GM19372 (cell line): Measurements from ENCODE around the gene RAB40C.

Source experiments
- ATAC-seq: cut with Tn5 transposase; IDR thresholded peaks from one replicate; pipeline ENCODE4 v1.9.1; 2021; ENCODE audit warnings: mild to moderate bottlenecking, low read depth, moderate library complexity; ENCODE audit not compliant: unreplicated experiment

The RAB40C gene

DNA sequence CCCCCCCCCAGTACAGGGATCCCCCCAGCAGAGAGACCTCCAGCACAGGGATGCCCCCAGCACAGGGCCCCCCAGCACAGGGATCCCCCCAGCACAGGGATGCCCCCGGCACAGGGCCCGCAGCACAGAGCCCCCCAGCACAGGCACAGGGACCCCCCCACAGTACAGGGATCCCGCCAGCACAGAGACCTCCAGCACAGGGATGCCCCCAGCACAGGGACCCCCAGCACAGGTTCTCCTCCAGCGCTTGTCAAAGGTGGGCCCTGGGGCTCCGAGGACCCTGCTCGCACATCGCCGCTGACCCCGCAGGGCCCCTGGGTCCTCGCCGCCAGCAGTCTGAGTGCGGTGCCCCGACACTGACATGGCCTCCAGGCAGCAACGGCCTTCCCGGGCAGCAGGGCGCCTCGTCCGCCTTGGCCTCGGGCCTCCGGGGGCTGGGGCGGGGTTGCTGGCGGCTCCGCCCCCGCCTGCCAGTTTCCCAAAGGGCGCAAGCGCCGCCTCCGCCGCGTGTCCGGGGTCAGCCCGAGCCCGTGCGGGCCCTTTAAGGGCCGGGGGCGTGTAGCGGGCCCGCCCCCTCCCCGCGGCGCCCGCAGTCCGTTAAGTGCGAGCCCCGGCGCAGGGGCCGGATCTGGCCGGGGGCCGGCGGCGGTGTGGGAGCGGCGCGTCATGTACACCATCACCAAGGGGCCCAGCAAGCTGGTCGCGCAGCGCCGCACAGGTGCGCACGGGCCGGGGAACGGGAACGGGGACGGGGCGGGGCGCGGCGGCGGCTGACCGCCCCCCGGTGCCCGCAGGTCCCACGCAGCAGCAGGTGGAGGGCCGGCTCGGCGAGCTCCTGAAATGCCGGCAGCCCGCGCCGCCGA, 51.7 kb downstream of the RAB40C start, which contains the start of gene MCRIP2:
Gene MCRIP2 (plus strand): TSS at position 503 of the 863 bp plus-strand sequence. CDS start 164 bp downstream, at position 667.
- peak; percentile 54 for ATAC-seq

DNA sequence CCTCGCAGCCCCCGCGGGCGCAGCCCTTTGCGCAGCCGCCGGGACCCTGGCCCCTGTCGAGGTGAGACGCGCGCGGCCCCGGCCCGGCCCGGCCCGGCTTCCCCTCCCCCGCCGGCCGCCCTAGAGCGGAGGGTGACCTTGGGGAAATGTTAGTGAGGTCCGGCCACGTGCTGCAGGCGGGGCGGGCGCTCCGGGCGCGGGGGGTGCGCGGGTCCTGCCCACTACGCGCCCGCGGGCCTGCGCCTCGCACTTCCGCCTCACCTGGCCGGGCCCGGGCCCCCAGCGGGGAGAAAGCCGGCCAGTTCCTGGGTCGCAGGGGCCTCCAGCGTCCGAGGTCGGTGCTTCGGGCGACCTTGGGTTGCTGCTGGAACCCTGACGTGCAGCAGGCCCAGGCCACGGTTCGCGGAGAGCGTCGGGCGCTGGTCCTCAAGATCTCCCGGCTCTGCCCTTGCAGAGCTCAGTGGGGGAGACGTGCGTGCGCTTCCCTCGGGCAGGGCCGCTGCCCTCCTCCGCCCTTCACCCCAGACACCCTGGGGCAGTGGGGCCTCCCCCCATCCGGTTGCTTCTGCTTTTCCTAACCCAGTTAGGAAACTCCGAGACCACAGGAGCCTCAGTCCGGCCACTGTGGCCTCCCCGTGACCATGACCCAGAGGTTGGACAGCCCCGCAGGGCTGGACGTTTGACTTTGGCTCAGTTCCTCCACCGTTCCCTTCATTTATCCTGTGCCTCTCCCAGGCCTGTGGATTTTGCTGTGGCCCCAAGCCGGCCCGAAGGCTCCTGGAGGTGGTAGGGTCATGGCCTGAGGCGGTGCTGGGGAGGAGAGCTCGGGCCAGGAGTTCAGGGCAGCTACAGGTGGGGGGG, 52.6 kb downstream of the RAB40C start:
- peak; percentile 49 for ATAC-seq

GRCh38 chr16:643050-643368, 53.1 kb downstream of the RAB40C start:
- ATAC-seq = no peak

DNA sequence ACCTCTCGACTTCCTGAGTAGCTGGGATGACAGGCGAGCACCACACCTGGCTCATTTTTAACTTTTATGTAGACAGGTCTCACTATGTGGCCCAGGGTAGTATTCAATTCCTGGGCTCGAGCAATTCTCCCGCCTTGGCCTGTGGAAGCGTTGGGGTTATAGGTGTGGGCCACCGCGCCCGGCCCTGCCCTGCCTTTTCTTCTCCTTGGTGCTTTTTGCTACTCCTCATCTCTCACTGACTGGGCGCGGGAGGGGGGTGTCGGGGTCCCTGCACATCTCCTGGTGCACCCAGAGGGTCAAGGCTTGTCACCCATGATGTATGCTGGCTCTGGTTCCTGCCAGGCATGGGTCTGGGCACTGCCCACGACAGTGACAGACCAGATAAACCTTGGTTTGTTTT, 54.7 kb downstream of the RAB40C start:
- no peak for ATAC-seq

DNA sequence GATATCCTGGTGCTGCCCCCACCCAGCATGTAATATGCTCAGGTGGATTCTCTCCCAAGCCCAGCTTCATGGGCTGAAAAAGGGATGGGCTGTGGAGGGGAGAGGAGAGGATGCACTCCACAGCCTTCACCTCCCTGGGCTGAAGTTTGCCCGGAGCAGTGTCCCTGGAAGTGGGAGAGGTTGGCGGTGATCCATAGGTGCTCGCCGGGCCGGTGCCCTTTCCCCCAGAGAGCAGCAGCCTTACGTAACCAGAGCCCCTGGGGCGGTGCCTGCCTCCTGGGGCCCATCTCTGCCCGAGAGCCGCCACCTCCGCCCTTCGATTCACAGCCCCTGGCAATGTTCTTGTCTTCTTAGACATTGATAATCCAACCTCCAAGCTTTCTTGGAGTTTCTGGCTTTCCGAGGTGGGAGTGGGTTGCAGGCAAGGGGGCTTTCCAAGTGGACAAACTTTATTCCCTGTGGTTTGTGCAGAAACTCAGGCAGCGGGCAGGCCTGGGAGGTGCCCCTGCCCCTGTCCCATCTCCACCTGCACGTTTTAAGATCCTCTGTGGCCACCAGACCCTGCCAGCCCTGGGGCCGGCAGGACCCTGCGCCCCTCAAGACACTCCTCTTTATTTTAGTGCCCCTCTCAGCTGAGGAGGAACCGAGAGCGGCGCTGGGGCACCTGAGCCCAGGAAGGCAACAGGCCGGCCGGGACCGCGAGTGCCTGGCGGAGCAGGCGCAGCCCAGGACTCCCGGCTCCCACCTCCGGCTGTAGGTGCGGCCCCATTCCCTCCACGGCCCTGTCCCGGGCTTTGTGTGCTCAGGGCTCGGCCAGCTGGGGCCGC, 56.2 kb downstream of the RAB40C start:
- no peak for ATAC-seq

DNA sequence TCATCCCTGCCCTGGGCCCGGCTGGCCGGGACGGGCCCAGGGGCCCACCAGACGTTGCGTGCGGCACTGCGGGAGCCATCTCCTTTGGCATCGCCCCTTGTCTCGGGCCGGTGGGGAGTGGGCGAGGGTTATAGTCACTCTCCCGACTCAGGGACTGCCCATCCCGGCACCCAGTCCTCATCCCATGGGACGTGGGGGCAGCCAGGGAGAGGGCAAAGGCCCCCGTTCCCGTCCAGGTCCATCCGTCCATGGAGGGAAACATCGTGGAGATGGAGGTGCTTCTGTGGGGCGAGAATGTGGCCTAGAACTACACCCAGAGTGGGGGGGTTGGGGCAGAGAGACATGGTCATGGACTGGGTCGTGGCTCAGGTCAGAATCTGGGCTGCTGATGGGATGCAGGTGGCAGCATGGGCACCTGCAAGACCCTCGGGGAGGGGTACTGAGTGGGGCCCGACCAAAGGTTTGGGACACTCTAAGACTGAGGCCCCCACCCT, 56.9 kb downstream of the RAB40C start:
- no peak for ATAC-seq

DNA sequence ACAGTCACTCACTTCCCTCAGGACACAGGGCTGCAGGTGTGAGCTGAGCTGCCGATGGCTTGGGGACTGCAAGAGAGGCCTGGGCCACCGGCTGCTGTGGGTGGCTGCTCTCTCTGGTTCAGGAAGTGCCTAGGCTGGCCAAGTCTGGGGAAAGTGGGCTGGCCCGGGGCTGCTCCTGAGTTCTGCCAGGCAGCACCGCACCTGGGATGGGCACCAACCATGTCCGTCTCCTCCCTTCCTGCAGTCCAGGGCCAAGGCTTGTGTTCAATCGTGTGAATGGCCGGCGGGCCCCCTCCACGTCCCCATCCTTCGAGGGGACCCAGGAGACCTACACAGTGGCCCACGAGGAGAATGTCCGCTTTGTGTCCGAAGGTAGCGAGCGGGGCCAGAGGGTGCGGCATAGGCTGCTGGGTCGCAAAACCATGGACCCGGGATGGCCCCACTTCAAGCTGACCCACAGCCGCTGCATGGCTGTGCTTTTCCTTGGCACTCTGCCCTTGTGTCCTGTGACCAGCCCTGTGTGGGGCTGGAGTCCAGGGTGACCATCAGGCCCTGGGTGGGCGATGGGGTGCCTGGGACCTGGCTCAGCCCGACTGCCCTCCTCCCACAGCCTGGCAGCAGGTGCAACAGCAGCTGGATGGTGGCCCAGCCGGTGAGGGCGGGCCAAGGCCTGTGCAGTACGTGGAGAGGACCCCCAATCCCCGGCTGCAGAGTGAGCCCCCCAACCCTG, 57.5 kb downstream of the RAB40C start:
- ATAC-seq = no peak

GRCh38 chr16:648071-648780, 58.4 kb downstream of the RAB40C start:
- ATAC-seq = no peak

GRCh38 chr16:648781-649589, 59.1 kb downstream of the RAB40C start, which contains the start of gene WDR90:
Gene WDR90, plus strand, starts transcription at chr16:649365. Its CDS starts 52 bp downstream, at chr16:649417.
- peak; percentile 80 for ATAC-seq

DNA sequence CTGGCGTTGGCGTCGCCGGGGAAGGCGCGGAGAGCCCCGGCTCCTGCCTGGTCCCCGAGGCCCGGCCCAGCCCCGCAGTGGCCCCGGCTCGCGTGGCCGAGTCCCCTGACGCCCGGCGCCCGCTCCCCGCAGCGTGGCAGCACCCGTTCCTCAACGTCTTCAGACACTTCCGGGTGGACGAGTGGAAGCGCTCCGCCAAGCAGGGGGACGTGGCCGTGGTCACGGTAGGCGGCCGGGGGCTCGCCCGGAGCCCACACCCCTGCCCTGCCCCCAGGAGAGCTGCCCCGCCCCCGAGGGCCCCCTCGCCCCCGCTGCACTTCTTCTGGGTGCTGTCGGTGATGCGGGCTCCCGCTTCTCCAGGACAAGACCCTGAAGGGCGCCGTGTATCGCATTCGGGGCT, 59.8 kb downstream of the RAB40C start:
- ATAC-seq = peak; percentile 7

DNA sequence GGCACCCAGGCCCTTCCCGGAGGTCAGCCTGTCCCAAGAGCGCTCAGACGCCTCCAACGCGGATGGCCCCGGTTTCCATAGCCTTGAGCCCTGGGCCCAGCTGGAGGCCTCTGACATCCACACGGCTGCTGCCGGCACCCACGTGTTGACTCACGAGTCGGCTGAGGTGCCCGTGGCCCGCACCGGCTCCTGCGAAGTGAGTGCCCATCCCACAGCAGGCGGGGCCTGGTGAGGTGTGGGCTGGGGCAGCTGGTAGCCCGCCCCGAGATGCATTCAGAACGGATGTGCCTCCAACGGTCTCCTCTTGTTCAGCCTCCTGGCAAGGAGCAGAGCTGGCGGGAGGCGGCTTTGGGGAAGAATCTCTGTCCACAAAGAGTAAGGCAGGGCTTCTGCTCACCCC, 62.0 kb downstream of the RAB40C start:
- ATAC-seq = no peak

GRCh38 chr16:652454-653305, 62.8 kb downstream of the RAB40C start:
- no peak for ATAC-seq

DNA sequence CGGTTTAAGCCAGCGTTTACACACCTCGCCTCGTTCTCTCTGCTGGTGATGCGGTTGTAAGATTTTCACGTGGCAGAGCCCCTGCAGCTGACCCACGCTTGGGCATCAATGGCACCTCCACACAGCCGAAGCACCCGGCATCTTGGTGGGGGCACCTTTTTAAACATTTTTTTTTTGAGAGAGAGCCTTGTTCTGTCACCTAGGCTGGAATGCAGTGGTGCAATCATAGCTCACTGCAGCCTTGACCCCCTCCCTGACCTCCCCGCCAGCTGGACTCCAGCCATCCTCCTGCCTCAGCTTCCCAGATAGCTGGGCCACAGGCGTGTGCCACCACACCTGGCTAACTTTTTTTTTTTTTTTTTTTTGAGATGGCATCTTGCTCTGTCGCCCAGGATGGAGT, 64.2 kb downstream of the RAB40C start:
- no peak for ATAC-seq

GRCh38 chr16:657487-657886, 67.6 kb downstream of the RAB40C start:
- no peak for ATAC-seq

GRCh38 chr16:658679-659571, 69.1 kb downstream of the RAB40C start:
- ATAC-seq = no peak

DNA sequence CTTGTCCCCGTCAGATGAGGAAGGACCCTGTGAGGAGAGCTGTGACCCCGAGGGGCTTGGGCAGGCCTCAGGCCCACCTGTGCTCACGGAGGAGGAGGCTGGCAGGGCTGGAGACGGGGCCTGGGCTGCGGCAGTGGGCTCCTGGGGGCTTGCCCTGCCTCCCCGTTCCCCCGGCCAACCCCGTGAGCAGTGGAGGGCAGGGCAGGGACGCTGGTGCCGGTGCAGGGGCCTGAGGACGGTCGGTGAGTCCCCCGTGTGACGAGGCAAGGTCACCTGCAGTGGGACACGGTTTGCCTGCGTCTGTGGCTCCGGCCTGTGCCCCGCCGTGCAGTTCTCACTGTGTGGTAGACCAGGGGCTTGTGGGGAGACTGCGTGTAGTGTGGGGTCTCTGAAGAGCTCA, 69.8 kb downstream of the RAB40C start:
- no peak for ATAC-seq

DNA sequence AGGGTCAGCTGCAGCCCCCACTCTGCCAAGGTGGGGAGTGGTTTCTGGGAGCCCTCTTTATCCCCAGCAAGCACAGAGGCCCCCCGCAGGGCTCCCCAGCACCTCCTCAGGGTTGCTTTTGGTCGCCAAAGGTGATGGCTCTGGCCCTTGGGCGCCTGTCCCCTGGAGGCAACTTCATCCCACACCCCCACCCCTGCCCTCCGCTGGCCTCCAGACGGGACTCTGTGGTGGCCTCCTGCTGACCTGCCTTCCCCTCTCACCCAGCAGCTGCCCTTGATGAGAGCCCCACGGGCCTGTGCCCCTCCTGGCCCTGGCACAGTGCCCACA, 70.2 kb downstream of the RAB40C start:
- ATAC-seq = no peak
